ENCODE results near the gene CHD6. TPM values are rescaled to one million over a fixed set of nuclear protein-coding genes. Genes with fewer than 3 reads are reported as not detected.

The CHD6 gene
- total RNA-seq, 1 donor from 2014 or later = 19.7 TPM

GRCh38 chr20:41507436-41507835, 110.7 kb downstream of the CHD6 start:
- DNase-seq (ENCODE audit: low read depth, low spot score) = no peak

- no peak for DNase-seq (ENCODE audit: low read depth, low spot score)
These were observed 111.8 kb downstream of the CHD6 start for GRCh38 chr20:41506192-41506915.

DNA sequence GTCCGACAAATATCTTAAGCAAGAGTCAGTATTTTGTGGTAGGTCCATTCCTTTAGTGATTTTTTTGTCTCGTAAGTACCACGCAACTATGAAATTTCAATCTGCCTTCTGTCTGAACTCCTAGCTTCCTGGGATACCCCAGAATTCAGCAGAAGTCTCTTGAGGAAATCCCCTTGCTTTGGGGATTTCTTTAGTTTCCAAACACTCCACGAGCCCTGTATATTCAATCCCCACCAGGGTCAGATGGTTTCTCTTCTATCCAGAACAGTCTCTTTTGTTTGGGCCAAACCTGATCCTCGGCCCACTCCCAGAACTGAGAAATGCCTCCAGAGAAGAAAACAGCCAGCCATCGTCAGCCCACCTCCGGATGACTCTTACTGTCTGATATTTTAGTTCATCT, 113.0 kb downstream of the CHD6 start:
- no peak for DNase-seq (ENCODE audit: low read depth, low spot score)

GRCh38 chr20:41501376-41501775, 116.8 kb downstream of the CHD6 start:
- no peak for DNase-seq (ENCODE audit: low read depth, low spot score)

- no peak for DNase-seq (ENCODE audit: low read depth, low spot score)
These were observed 118.0 kb downstream of the CHD6 start for GRCh38 chr20:41499961-41500725.

DNA sequence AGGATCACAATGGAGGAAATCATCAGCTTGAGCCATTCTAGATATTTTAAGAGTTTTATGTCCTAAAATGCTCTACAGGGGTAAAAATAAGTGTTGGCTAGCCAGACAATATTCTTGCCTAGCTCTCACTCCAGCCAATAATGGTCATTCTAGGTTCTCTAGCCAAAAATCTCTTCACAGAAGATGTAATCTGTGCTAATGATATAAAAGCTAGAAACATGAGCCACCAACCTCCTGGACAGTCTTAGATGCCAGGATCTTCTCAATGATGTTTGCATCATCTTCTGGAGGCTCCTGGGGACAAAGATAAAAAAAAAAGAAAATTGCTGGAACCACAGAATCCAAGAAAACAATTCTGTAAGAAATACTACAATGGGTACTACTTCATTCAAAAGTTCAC, 119.1 kb downstream of the CHD6 start:
- DNase-seq (ENCODE audit: low read depth, low spot score) = no peak

DNA sequence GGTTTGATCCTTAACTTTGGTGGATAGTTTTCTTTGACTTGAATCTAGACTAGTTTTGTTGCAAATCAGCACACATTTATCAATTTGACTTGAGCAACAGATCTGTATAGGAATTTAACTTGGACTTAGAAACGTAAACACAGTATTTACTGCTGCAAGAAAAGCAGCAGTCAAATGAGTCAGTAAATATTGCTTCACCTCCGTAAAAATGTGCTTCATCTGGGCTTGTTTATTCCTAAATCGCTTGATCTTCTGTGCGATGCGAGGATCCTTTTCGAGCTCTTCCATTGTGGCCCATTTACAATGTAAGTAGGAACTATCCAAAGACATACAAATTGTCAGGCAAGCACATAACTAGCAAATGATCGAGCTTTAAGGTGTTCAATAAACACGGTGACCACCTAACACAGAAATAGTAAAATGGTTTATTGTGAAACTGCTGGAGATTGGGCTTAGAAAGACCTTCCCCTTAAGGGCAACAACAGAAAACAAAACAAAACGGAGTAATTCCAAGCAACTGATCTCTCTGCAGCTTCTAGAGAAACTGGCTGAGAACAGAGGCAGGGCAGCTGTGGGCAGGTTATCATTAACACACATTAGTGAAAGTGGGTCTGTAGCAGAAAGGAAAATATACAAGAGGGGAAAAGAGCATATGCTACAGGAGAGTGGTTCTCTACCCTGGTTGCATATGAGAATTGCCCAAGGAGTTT, 120.8 kb downstream of the CHD6 start:
- DNase-seq (ENCODE audit: low read depth, low spot score) = no peak

GRCh38 chr20:41494451-41494850, 123.7 kb downstream of the CHD6 start:
- no peak for DNase-seq (ENCODE audit: low read depth, low spot score)

GRCh38 chr20:41483553-41483930, 134.6 kb downstream of the CHD6 start:
- DNase-seq (ENCODE audit: low read depth, low spot score) = no peak

- no peak for DNase-seq (ENCODE audit: low read depth, low spot score)
These were observed 135.3 kb downstream of the CHD6 start for GRCh38 chr20:41482647-41483552.

DNA sequence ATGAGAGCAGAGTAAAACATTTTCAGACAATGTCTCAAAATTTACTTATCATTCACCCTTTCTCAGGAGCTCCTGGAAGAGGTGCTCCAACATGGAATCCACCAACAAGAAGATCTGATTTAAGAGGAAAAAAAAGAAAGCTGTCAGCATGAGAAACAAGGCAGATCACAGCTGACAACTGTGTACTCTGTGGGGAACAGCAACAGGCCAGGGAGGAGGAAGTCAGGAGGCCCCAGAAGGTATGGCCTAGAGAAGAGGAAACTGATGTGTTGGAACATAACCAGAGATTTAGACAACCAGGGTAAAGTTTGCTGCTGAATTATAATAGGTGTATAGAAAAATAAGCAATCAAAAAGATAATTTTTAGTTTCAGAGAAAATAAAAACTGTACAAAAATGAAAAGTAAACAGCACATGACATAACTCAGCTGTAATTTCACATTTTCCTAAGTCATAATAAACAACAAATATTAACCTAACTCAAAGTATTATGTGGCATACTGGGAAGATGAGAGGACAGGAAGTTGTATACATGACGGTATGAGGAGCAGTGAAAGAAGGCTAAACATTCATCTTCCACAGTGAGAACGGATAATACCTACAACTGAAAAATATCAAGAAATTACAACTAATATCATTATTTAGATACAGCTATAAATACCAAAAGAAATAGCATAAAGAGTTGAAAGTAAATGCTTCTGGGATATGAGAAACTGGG, 138.0 kb downstream of the CHD6 start:
- DNase-seq (ENCODE audit: low read depth, low spot score) = no peak

GRCh38 chr20:41479113-41479512, 139.1 kb downstream of the CHD6 start:
- DNase-seq (ENCODE audit: low read depth, low spot score) = no peak

GRCh38 chr20:41478026-41478425, 140.2 kb downstream of the CHD6 start:
- DNase-seq (ENCODE audit: low read depth, low spot score) = no peak

- no peak for DNase-seq (ENCODE audit: low read depth, low spot score)
These were observed 141.7 kb downstream of the CHD6 start for GRCh38 chr20:41476446-41476845.

DNA sequence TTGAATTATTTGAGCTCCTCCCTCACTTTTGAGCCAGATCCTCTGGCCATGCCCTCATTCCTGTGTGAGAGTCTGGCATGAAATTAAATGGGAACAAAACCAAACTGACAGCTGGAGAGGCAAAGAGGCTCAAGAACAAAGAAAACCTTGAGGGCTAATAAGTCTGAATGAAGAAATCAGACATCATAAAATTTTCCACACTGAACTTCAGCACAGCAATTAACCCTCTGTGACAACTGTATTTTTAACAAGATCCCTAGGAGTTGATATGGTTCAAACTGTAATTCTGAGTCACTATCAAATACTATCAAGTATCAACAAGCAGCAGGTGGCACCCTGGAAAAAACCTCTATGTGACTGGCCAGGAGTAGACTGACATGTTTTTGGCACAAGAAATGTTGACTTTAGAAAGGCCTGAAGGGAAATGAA, 142.2 kb downstream of the CHD6 start:
- peak; percentile 87 for DNase-seq (ENCODE audit: low read depth, low spot score)

DNA sequence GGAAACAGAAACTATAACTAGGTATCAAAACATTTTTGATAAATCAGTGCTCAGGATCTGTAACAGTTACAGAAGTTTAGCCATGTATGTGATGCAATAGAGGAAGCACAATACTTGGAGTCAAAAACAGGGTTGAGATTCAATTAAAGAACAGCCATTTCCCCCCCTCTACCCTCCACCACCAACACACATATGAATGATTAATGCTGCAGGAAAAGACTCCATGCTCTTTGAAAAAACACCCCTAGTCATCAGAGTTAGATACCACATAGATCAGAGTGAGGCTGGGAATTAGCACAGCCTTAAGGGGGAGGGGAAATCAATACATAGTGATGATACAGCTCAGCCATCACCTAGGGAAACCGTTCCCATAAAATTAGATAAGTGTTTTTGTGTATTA, 142.7 kb downstream of the CHD6 start:
- no peak for DNase-seq (ENCODE audit: low read depth, low spot score)

DNA sequence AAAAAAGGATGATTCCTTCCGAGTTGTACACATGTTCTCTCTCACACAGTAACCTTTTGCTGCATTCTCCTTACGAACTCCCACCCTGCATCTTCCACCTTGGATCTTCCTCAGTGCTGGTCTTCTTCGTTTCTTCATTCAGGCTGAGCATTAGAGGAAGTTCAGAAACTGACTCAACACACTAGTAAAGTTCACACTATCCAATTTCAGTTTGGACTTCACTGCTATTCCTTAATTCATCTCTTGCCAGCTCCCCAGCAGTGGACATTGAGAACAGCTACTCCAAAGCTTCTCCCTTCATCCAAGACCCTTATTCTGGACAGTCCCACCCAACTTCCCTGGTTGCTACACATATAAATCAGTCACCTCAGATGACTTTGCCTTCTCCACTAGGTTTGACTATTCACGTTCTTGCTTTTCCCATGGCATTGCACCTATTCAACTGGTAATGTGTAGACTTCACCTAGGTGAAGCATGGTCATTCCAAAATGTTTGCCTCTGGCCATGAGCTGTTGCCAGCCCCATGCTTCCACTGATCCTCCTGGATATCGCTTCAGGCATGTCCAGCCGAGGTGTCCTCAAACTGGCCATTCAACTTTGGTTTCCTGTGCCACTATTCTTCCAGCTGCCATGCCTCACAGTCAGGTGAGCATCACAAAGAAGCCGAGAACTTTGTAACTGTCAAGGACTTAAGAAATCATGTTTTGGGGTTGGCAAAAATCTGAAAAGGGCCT, 147.6 kb downstream of the CHD6 start:
- DNase-seq (ENCODE audit: low read depth, low spot score) = no peak

DNA sequence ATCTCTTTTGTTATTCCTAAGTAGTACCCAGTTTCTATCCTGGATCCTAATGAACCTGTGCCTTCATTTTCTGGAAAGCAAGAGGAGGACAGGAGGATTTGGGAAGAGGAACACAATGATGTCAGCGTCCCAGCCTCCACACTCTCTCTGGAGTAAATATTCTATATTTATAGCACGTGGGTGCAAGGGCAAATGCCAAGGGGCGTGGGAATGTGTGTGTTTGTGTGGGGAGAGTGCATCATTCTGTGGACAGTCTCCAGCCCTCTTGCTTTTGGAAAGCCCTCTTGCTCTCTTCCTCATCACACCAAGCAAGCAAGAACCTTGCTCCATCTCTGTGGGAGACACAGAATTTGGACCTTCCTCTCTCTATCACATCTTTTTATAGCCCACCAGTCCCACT, 148.3 kb downstream of the CHD6 start:
- DNase-seq (ENCODE audit: low read depth, low spot score) = no peak

GRCh38 chr20:41468994-41469600, 149.1 kb downstream of the CHD6 start:
- no peak for DNase-seq (ENCODE audit: low read depth, low spot score)

DNA sequence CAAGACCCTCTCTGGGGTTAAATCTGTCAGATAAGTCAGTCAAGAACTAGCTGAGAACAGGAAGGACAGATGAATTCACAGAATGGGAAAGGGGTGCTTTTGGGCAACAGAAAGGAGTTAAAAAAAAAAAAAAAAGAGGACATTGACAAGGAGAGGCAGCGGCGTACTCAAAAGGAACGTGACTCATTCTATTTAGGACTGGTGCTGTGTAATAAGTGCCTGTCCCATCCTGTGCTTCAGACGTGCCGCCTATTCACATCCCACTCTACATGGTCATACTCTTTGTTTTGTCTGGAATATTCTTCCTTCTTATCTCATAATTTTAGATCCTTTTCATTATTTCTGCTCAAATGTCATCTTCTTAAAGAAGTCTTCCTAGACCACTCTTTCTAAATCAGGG, 150.5 kb downstream of the CHD6 start:
- no peak for DNase-seq (ENCODE audit: low read depth, low spot score)
